Naive thymus-derived CD4-positive, alpha-beta T cell (primary cell): ENCODE results near the gene TAPBP. TPM values are rescaled to one million over a fixed set of nuclear protein-coding genes. Genes with fewer than 3 reads are reported as not detected.

Source experiments
- ATAC-seq: fragments of 150-1000 bp; cut with Tn5 transposase; 2 replicates; pipeline ENCODE4 v1.10.0; 2021; ENCODE audit warnings: mild to moderate bottlenecking, moderate library complexity
- CTCF ChIA-PET: fragments of 350-600 bp; sonication (Branson Sonifier 250); formaldehyde crosslinking; loops from one replicate; lab custom pipeline; 2021; ENCODE audit warnings: antibody characterized with exemption; lab: Charles Lee
- POLR2A ChIA-PET: fragments of 350-600 bp; sonication (Branson Sonifier 250); formaldehyde crosslinking; loops from one replicate; lab custom pipeline; 2021; ENCODE audit warnings: antibody characterized with exemption, inconsistent platforms; lab: Charles Lee
- DNase-seq, 9 donors: peaks; one replicate each; pipeline versions ENCODE4 v3.0.0 to v3.0.0-alpha.2; 2020 to 2022; ENCODE audit warnings: mixed read lengths in 1 of 9
- H3K27ac ChIP-seq: one replicate; pipeline ENCODE4 v1.7.0; 2013; ENCODE audit warnings: mild to moderate bottlenecking, low read depth, low read length, moderate library complexity
- H3K27me3 ChIP-seq, 2 donors: one replicate each; pipeline ENCODE4 v1.7.0; 2013; ENCODE audit warnings: low read length in 2 of 2, mild to moderate bottlenecking in 2 of 2, moderate library complexity in 2 of 2; ENCODE audit not compliant: control insufficient read depth in 2 of 2, insufficient read depth in 2 of 2
- H3K36me3 ChIP-seq, 3 experiments: 1 replicate in 2 of 3; 2 replicates in 1 of 3; pipeline ENCODE4 v1.7.0; 2013; ENCODE audit warnings: low read length in 3 of 3, mild to moderate bottlenecking in 3 of 3, moderate library complexity in 1 of 3; ENCODE audit not compliant: insufficient read depth in 3 of 3, control insufficient read depth in 2 of 3
- H3K4me1 ChIP-seq, 2 donors: one replicate each; pipeline ENCODE4 v1.7.0; 2013; ENCODE audit warnings: low read length in 2 of 2, mild to moderate bottlenecking in 2 of 2, moderate library complexity in 1 of 2; ENCODE audit not compliant: control insufficient read depth in 2 of 2, insufficient read depth in 2 of 2
- H3K4me3 ChIP-seq: 2 replicates; pipeline ENCODE4 v1.7.0; 2013; ENCODE audit warnings: mild to moderate bottlenecking, low read length
- H3K9me3 ChIP-seq, 3 experiments: 1 replicate in 2 of 3; 2 replicates in 1 of 3; pipeline ENCODE4 v1.7.0; 2013; ENCODE audit warnings: low read length in 3 of 3; ENCODE audit not compliant: control insufficient read depth in 2 of 3
- H3K27ac Mint-ChIP-seq, 9 donors: one replicate each; pipeline ENCODE4 v1.8.0; 2020 to 2022; ENCODE audit warnings: mixed read lengths in 9 of 9, mild to moderate bottlenecking in 8 of 9, moderate library complexity in 5 of 9, inconsistent platforms in 2 of 9
- H3K27me3 Mint-ChIP-seq, 5 donors: one replicate each; pipeline ENCODE4 v1.8.0; 2021 to 2022; ENCODE audit warnings: mixed read lengths in 5 of 5, mild to moderate bottlenecking in 1 of 5
- H3K36me3 Mint-ChIP-seq, 5 donors: one replicate each; pipeline ENCODE4 v1.8.0; 2020 to 2022; ENCODE audit warnings: mixed read lengths in 5 of 5, mild to moderate bottlenecking in 3 of 5, inconsistent platforms in 1 of 5
- H3K4me1 Mint-ChIP-seq, 7 donors: one replicate each; pipeline ENCODE4 v1.8.0; 2020 to 2022; ENCODE audit warnings: mixed read lengths in 7 of 7, mild to moderate bottlenecking in 3 of 7, inconsistent platforms in 1 of 7
- H3K4me3 Mint-ChIP-seq, 10 donors: one replicate each; pipeline ENCODE4 v1.8.0; 2020 to 2022; ENCODE audit warnings: mild to moderate bottlenecking in 10 of 10, mixed read lengths in 10 of 10, moderate library complexity in 6 of 10, inconsistent platforms in 2 of 10
- H3K9me3 Mint-ChIP-seq, 11 donors: one replicate each; pipeline ENCODE4 v1.8.0; 2020 to 2022; ENCODE audit warnings: mixed read lengths in 11 of 11, mild to moderate bottlenecking in 4 of 11, inconsistent platforms in 1 of 11, moderate library complexity in 1 of 11
- intact Hi-C, 2 donors: fragments of 100-400 bp; cut with micrococcal nuclease; formaldehyde crosslinking; loops; one replicate each; pipeline ENCODE4 v1.15.1; 2023
- polyA plus RNA-seq, 2 donors: library from polyadenylated mRNA; unstranded; fragments of 300-500 nt; fragmentation: Illumina TruSeq; gene quantifications; one replicate each; pipeline ENCODE4 v1.2.3, GENCODE V29; 2021
- total RNA-seq, 6 experiments: library from RNA in 5 of 6; stranded (reverse) in 5 of 6; gene quantifications; 1 replicate in 5 of 6; 2 replicates in 1 of 6; pipeline ENCODE4 v1.2.3 and lab custom pipeline; 2021 to 2026

TAPBP gene
- total and polyA plus RNA-seq, 7 experiments from 2014 or later: 196 to 386 (median 287) TPM

- no peaks in the 10 kb centered on the region for H3K27me3 ChIP-seq
- POLR2A ChIA-PET: no interaction called here
- H3K27ac ChIP-seq: no peak overlapping the region
- H3K4me3 ChIP-seq: no peak overlapping the region
- intact Hi-C loops: no loop called here
- Mint-ChIP-seq H3K4me1 (peaks cover 14 to 41% (median 17%) of the 10 kb centered on the region in 7 donors), H3K36me3 (peaks cover 0 to 2% (median 0%) of the 10 kb centered on the region in 5 donors), H3K4me3 (no peak overlapping the region), H3K27ac (peak overlapping the region in 2 of 9 donors; percentile 28 to 51), H3K9me3 (peaks cover 0 to 2% (median 0%) of the 10 kb centered on the region in 11 donors), H3K27me3 (peaks cover 0 to 1% (median 0%) of the 10 kb centered on the region in 5 donors)
- ATAC-seq (no peak), DNase-seq (no peak)
- no peaks in the 10 kb centered on the region for H3K9me3 ChIP-seq
- CTCF ChIA-PET: no interaction called here
- H3K4me1 ChIP-seq: peaks cover 14 to 21% of the 10 kb centered on the region in 2 donors
- H3K36me3 ChIP-seq: no peaks in the 10 kb centered on the region
These were observed 25.3 kb upstream of the TAPBP start for GRCh38 chr6:33339193-33339592.

GRCh38 chr6:33336495-33336894 is 22.6 kb upstream of the TAPBP start:
- Mint-ChIP-seq H3K4me1 (peaks cover 7 to 36% (median 16%) of the 10 kb centered on the region in 7 donors), H3K27me3 (peaks cover 0 to 1% (median 0%) of the 10 kb centered on the region in 5 donors), H3K4me3 (no peak overlapping the region), H3K27ac (peak overlapping the region in 1 of 9 donors; percentile 54), H3K36me3 (peaks cover 0 to 2% (median 0%) of the 10 kb centered on the region in 5 donors), H3K9me3 (no peaks in the 10 kb centered on the region)
- CTCF ChIA-PET: no interaction called here
- DNase-seq (no peak), ATAC-seq (no peak)
- no peaks in the 10 kb centered on the region for H3K36me3 ChIP-seq
- H3K27ac ChIP-seq: no peak overlapping the region
- no peaks in the 10 kb centered on the region for H3K9me3 ChIP-seq
- POLR2A ChIA-PET: interaction anchor here (0.9 to 1.1 kb wide), 3 partner anchors 18 to 65 kb away, joined by 3 to 4 read pairs (median 4); partner anchors contain the start of genes RPS18 and VPS52
- no peaks in the 10 kb centered on the region for H3K27me3 ChIP-seq
- H3K4me3 ChIP-seq: no peak overlapping the region
- H3K4me1 ChIP-seq: no peaks in the 10 kb centered on the region
- intact Hi-C loops: no loop called here

GRCh38 chr6:33335916-33336315 is 22.0 kb upstream of the TAPBP start:
- ChIA-PET POLR2A (interaction anchor here (0.9 to 1.1 kb wide), 4 partner anchors 8 to 64 kb away, joined by 3 to 6 read pairs (median 4); partner anchors contain the start of genes RPS18 and VPS52), CTCF (no interaction called here)
- no peaks in the 10 kb centered on the region for H3K4me1 ChIP-seq
- Mint-ChIP-seq H3K27ac (no peak overlapping the region), H3K4me3 (no peak overlapping the region), H3K36me3 (peaks cover 0 to 2% (median 0%) of the 10 kb centered on the region in 5 donors), H3K27me3 (peaks cover 0 to 1% (median 0%) of the 10 kb centered on the region in 5 donors), H3K9me3 (no peaks in the 10 kb centered on the region), H3K4me1 (peaks cover 7 to 36% (median 16%) of the 10 kb centered on the region in 7 donors)
- no peak overlapping the region for H3K4me3 ChIP-seq
- intact Hi-C loops: no loop called here
- no peaks in the 10 kb centered on the region for H3K27me3 ChIP-seq
- no peaks in the 10 kb centered on the region for H3K36me3 ChIP-seq
- ATAC-seq (no peak), DNase-seq (no peak)
- no peak overlapping the region for H3K27ac ChIP-seq
- no peaks in the 10 kb centered on the region for H3K9me3 ChIP-seq

GRCh38 chr6:33333666-33334065 is 19.8 kb upstream of the TAPBP start:
- Mint-ChIP-seq H3K27me3 (no peaks in the 10 kb centered on the region), H3K27ac (peak overlapping the region in 2 of 9 donors; percentile 5 to 25), H3K4me3 (no peak overlapping the region), H3K4me1 (peaks cover 4 to 24% (median 13%) of the 10 kb centered on the region in 7 donors), H3K9me3 (no peaks in the 10 kb centered on the region), H3K36me3 (no peaks in the 10 kb centered on the region)
- no peak for ATAC-seq
- Histone ChIP-seq H3K4me1 (no peaks in the 10 kb centered on the region), H3K9me3 (no peaks in the 10 kb centered on the region), H3K27ac (no peak overlapping the region), H3K27me3 (no peaks in the 10 kb centered on the region), H3K36me3 (no peaks in the 10 kb centered on the region), H3K4me3 (no peak overlapping the region)
- POLR2A ChIA-PET: interaction anchor here (0.6 to 3.1 kb wide), 2 partner anchors 11 to 16 kb away, joined by 4 to 15 read pairs; partner anchors contain the start of gene ZBTB22
- CTCF ChIA-PET: no interaction called here
- intact Hi-C loops: no loop called here
- DNase-seq: no peak

GRCh38 chr6:33330736-33331135 is 16.9 kb upstream of the TAPBP start:
- intact Hi-C loops: no loop called here
- H3K9me3 Mint-ChIP-seq: no peaks in the 10 kb centered on the region
- H3K9me3 ChIP-seq: no peaks in the 10 kb centered on the region
- ChIA-PET POLR2A (no interaction called here), CTCF (no interaction called here)
- H3K27ac Mint-ChIP-seq: no peak overlapping the region
- H3K4me3 ChIP-seq: no peak overlapping the region
- no peaks in the 10 kb centered on the region for H3K36me3 Mint-ChIP-seq
- no peaks in the 10 kb centered on the region for H3K27me3 Mint-ChIP-seq
- peaks cover 4 to 23% (median 13%) of the 10 kb centered on the region in 7 donors for H3K4me1 Mint-ChIP-seq
- no peaks in the 10 kb centered on the region for H3K4me1 ChIP-seq
- H3K36me3 ChIP-seq: no peaks in the 10 kb centered on the region
- no peaks in the 10 kb centered on the region for H3K27me3 ChIP-seq
- H3K27ac ChIP-seq: no peak overlapping the region
- no peak overlapping the region for H3K4me3 Mint-ChIP-seq
- ATAC-seq: no peak
- no peak for DNase-seq

GRCh38 chr6:33329058-33329457 is 15.2 kb upstream of the TAPBP start:
- DNase-seq: no peak
- H3K4me1 ChIP-seq: peaks cover 2 to 3% of the 10 kb centered on the region in 2 donors
- Mint-ChIP-seq H3K4me3 (no peak overlapping the region), H3K36me3 (no peaks in the 10 kb centered on the region), H3K27ac (no peak overlapping the region), H3K4me1 (peaks cover 0 to 20% (median 9%) of the 10 kb centered on the region in 7 donors), H3K9me3 (no peaks in the 10 kb centered on the region), H3K27me3 (no peaks in the 10 kb centered on the region)
- no peaks in the 10 kb centered on the region for H3K27me3 ChIP-seq
- no peaks in the 10 kb centered on the region for H3K36me3 ChIP-seq
- ATAC-seq: no peak
- H3K27ac ChIP-seq: no peak overlapping the region
- intact Hi-C loops: no loop called here
- POLR2A ChIA-PET: interaction anchor here (0.6 to 1.8 kb wide), 5 partner anchors 10 to 88 kb away, joined by 3 to 5 read pairs (median 3); no protein-coding TSS in a partner anchor
- CTCF ChIA-PET: interaction anchor here (0.6 kb wide), 1 partner anchor 1341 kb away, joined by 3 read pairs; no protein-coding TSS in a partner anchor
- no peak overlapping the region for H3K4me3 ChIP-seq
- no peaks in the 10 kb centered on the region for H3K9me3 ChIP-seq
